Medulla oblongata (tissue), 1 donor: Measurements from ENCODE around the gene SECISBP2L.
"Not testable (repeated sequence)": the region's sequence is repeated elsewhere in the genome, so short reads cannot be mapped to it uniquely, and the experiment has no call there.

Source experiments
- DNase-seq: peaks from one replicate; pipeline ENCODE4 v3.0.0-alpha.2; 2015; ENCODE audit errors: extremely low spot score

The SECISBP2L gene

GRCh38 chr15:48999314-48999713 lies 46.9 kb downstream of the SECISBP2L start:
- no peak for DNase-seq

GRCh38 chr15:48996276-48996675 lies 50.0 kb downstream of the SECISBP2L start:
- DNase-seq = no peak

- DNase-seq = no peak
Observed at GRCh38 chr15:48993380-48993779, 52.9 kb downstream of the SECISBP2L start.

- no peak for DNase-seq
Observed at GRCh38 chr15:48992545-48992944, 53.7 kb downstream of the SECISBP2L start.

- DNase-seq = peak; percentile 28
Observed at GRCh38 chr15:48992096-48992495, 54.1 kb downstream of the SECISBP2L start.

GRCh38 chr15:48989170-48989569 lies 57.1 kb downstream of the SECISBP2L start:
- no peak for DNase-seq

- no peak for DNase-seq
Observed at GRCh38 chr15:48987142-48987541, 59.1 kb downstream of the SECISBP2L start.

GRCh38 chr15:48986240-48986639 lies 60.0 kb downstream of the SECISBP2L start:
- no peak for DNase-seq

- DNase-seq = no peak
Observed at GRCh38 chr15:48985516-48985915, 60.7 kb downstream of the SECISBP2L start.

- no peak for DNase-seq
Observed at GRCh38 chr15:48984811-48985352, 61.4 kb downstream of the SECISBP2L start.

- no peak for DNase-seq
Observed at GRCh38 chr15:48984021-48984710, 62.1 kb downstream of the SECISBP2L start.

GRCh38 chr15:48983300-48983699 lies 62.9 kb downstream of the SECISBP2L start:
- no peak for DNase-seq

- no peak for DNase-seq
Observed at GRCh38 chr15:48981941-48982340, 64.3 kb downstream of the SECISBP2L start.

- DNase-seq = no peak
Observed at GRCh38 chr15:48978638-48979037, 67.6 kb downstream of the SECISBP2L start.

GRCh38 chr15:48976444-48977088 lies 69.7 kb downstream of the SECISBP2L start:
- peak; percentile 47 for DNase-seq

GRCh38 chr15:48975472-48976419 lies 70.5 kb downstream of the SECISBP2L start:
- peak; percentile 95 for DNase-seq

- DNase-seq = peak; percentile 60
Observed at GRCh38 chr15:48974882-48975281, 71.4 kb downstream of the SECISBP2L start.

GRCh38 chr15:48972750-48973503 lies 73.3 kb downstream of the SECISBP2L start:
- DNase-seq = no peak

GRCh38 chr15:48970926-48971325 lies 75.3 kb downstream of the SECISBP2L start:
- DNase-seq = not testable (repeated sequence)

GRCh38 chr15:48968066-48968465 lies 78.2 kb downstream of the SECISBP2L start:
- DNase-seq = no peak

GRCh38 chr15:48967336-48967735 lies 78.9 kb downstream of the SECISBP2L start:
- no peak for DNase-seq
